ENCODE results near the gene RNF167.
A peak's percentile ranks its signal among the peaks of the same experiment; 100 is the strongest.

Gene RNF167

GRCh38 chr17:4980644-4981216 is 40.7 kb downstream of the RNF167 start:
- ATAC-seq (peak; percentile 57), DNase-seq (peak; percentile 45)

- no peak for DNase-seq
Observed at GRCh38 chr17:4982305-4982704, 42.2 kb downstream of the RNF167 start.

GRCh38 chr17:4986403-4986802 is 46.3 kb downstream of the RNF167 start:
- DNase-seq: no peak
- ATAC-seq: no peak

More at GRCh38 chr17:4982305-4982704, 42.2 kb downstream of the RNF167 start:
- ATAC-seq: no peak

GRCh38 chr17:4986951-4987766 is 47.1 kb downstream of the RNF167 start, which contains the start of gene CAMTA2:
TSS of gene CAMTA2 (minus strand) at chr17:4987675. CDS start at chr17:4986222, 1,453 bp downstream.
- ATAC-seq (peak; percentile 93), DNase-seq (peak; percentile 96)

- ATAC-seq: no peak
Observed at GRCh38 chr17:4987767-4988567, 47.9 kb downstream of the RNF167 start.

GRCh38 chr17:4994081-4994595 is 54.1 kb downstream of the RNF167 start:
- DNase-seq (no peak), ATAC-seq (no peak)

More at GRCh38 chr17:4987767-4988567, 47.9 kb downstream of the RNF167 start:
- DNase-seq: peak; percentile 27
